NCI-H128 (cell line): ENCODE data around the gene DYNLT2.

Source experiments
- DNase-seq: peaks from one replicate; lab custom pipeline; 2025; ENCODE audit not compliant: unreplicated experiment; lab: John Stamatoyannopoulos, UW

Gene DYNLT2

DNA sequence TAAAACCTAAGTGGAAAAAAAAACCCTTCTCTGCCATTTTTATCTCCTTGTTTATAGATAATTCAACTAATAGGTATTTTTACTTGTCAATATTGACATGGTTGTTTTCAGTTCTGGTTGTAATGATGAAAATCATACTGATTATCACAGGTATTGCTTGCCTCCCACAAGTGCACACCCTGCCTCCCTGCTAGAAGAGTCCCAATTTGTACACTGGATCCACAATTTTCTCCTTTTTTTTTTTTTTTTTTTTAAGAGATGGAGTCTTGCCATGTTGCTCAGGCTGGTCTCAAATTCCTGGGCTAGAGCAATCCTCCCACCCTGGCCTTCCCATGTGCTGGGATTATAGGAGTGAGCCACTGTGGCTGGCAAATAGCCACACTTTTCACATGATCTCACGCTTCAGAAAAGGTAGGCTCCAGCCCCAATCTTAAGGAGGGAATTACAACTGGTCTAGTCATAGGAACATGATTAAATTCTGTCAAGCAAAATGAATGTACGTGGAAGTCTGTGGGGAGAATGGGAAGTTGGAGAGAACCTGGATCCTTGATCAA lies 12.3 kb downstream of the DYNLT2 start:
- DNase-seq = no peak

DNA sequence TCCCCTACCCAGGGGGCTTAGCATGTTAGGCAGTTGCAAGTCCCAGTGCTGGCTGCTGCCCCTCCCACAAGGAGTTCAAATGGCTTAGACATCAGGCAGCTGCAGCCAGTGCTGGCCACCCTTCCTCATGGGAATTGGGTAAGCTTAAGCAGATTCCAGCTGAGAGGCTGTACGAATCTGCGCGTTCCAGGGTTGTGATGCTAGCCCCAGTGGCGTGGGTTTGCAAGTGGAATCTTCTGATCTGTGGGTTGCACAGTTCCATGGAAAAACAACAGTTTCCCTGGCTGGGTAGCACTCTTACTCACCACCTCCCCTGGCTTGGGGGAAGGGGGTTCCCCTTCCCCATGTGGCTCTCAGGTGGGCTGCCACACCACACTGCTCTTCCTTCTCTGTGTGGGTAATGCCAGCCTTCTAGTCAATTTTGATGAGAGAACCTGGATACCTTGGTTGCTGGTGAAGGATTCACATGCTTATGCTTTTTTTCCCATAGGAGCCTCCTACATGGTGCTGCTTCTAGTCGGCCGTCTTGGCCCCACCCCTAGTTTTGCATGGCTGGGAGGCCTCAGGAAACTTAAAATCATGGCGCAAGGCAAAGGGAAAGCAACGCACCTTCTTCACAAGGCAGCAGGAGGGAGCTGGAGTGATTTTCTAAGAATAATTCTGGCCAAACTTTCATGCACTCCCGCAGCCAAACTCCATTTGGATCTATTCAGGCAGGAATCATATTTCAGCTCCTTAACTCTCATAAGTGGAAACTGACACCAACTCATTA lies 13.0 kb downstream of the DYNLT2 start:
- DNase-seq = peak; percentile 54

DNA sequence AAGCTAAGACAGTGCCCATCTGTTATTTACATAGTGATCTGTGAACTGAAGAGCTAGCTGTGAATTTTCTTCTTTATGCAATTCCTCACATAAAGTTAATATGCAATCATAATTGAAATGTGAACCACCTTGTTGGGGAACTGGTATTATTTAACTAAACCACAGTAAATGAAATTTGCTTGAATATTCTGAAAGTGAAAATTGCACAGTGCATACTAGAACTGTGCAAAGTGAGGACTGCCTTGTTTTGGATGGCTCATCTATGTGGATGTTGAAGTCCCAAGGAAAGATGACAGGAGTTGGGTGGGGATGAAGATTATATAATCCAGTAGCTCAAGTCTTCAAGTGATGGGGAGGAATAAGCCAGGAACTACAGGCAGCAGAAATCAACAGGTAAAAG lies 21.4 kb downstream of the DYNLT2 start:
- no peak for DNase-seq

DNA sequence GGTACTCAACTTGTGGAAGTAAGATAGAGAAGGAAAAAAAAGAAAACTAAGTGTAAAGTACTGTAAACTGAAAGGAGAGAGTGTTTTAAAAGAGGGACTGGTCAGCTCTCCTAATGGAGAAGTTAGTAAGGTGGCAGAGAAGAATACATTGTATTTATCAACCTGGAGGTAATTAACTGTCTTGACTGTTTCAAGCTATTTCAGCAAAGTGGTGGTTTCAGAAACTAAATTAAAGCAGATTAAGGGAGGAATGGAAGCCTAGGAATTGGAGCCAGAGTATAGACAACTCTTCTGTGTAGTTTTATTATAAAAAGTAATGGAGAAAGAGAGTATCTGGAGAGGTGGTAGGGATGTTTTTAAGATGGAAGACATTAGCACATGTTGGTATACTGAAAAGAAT lies 24.4 kb downstream of the DYNLT2 start:
- no peak for DNase-seq

DNA sequence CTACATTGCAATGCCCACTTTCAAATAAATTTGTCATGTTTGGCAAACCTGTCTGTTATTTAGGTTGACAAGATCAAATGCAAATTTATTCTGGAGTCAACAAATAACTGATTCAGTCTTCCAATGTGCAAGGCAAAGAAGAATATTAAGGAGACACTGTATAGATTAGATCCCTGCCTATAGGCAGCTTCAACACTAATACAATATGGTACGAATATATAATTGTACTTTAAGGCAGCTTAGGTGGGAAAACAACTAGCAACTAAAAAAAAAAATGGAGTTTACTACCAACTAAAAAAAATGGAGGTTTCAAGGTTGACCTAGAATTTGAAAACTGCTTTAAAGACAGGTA lies 25.3 kb downstream of the DYNLT2 start:
- no peak for DNase-seq

DNA sequence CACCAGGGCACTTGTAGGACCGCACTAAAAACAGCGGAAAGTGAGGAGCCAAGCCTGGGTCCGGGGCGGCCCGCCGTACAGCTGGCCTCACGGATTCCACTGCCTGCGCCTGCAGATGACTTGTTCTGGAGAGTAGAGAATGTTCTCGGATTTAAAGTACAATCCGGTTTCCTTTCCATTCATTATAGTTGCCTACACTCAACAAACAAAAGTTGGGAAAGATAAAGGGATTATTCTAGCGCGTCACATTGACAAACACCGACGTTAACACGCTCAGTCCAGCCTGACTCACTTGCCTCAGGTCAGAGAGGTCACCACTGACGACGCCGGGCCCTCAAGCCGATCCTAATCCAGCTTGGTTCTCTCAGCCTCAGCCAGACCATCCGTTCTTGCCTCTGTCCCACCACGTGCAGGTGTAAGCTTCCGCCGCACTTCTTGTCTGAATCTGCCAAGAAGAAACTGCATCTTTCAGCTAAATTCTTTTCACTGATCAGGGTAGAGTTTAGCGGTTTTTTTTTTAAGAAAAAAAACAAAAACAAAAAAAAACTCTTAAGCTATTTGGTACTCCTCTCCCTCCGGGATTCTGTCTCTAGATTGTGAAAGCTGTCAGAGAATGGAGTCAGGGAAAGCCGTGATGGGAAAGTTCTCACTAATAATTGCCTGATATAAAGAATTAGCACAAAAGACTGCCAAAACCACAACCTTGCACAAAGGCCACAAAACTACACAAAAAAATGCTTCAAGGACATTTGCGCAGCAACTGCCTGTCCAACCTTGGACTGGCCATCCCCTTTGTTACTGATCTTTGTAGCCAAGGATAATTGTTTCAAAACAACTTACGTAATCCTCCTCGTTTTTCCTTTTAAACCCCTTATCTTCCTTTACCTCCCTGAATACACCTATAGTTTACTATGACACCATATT lies 26.0 kb downstream of the DYNLT2 start:
- DNase-seq = no peak

DNA sequence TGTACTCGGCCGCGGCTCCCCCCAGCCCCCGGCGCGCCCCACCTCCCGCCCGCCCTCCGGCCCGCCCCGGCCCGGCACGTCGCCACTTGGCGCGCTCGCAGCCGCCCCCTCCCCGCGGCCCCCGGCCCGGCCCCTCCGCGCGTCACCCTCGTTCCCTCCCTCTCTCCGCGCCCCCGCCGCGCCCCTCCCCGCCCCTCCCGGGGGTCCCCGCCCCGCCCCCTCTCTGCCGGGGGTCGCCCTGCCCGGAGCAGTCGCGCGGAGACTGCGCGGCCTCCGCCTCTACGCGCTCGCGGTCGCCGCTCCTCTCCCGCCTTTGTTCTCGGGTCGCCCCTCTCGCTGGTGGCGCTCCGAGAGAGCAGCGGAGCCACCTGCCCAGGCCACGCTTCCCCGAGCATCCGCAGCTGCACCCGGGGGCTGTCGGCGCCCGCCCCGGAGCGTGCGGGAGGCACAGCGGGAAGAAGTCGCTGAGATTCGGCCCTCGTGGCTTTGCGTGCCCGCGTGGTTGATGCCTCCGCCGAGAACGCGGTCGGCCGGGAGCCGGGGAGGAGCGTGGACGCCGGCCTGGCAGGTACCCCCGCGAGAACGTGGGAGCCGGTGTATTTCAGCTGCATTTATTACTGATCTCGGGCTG lies 26.8 kb downstream of the DYNLT2 start, which contains the start of gene PHF10:
PHF10 (minus strand) TSS at position 7 of the 631 bp plus-strand sequence. CDS start 569 bp downstream, outside the sequence.
- peak; percentile 29 for DNase-seq

DNA sequence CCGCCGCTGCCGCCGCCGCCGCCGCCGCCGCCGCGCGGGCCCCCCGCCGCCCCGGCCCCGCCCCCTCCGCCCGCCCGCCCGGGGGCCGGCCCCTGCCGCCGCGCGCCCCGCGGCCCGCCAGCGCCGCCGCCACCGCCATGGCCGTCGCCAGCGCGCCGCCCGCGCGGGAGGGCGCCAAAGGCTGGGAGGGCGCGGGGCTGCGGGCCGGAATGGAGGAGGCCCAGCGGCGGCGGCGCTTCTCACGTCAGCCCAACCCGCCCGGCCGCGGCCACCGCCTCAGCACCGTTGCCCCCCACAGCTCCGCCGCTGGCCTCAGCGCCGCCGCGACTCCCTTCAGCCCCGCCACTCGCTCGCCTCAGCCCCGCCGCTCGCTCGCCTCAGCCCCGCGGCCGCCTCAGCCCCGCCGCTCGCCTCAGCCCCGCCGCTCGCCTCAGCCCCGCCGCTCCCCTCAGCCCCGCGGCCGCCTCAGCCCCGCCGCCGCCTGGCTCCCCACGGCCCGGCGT lies 27.3 kb downstream of the DYNLT2 start:
- no peak for DNase-seq

DNA sequence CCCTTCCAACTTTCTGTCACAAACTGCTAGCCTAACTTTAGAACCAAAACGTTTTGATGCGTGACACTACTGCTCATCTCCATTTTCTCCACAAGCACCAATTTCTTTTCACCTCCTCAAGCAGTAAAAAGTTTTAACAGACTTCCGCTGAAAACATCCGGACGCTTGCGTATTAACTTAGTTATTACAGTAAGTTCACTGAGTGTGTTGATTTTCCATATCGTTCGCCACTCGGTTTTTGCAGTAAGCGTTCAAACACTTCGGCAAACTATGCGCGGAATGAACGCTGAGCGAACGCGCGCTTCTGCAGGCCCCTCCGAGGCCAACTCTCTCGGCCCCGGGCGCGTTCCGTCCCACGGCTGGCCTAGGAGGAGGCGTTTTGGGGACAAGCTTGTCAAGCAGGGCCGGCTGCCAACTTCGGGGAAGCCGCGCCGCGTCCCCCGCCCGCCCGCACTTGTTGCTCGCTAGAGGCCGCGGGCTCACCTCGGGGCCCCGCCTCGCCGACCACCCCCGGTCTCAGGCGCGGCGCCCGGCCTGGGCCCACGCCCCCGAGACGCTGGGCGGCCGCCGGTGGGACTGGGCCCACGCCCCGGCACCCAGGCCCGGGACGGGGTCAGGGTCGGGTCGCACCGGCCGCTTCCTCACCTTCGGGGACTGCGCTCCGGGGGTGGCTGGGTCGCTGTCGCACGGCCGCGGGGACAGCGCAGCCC lies 28.0 kb downstream of the DYNLT2 start:
- DNase-seq = no peak

DNA sequence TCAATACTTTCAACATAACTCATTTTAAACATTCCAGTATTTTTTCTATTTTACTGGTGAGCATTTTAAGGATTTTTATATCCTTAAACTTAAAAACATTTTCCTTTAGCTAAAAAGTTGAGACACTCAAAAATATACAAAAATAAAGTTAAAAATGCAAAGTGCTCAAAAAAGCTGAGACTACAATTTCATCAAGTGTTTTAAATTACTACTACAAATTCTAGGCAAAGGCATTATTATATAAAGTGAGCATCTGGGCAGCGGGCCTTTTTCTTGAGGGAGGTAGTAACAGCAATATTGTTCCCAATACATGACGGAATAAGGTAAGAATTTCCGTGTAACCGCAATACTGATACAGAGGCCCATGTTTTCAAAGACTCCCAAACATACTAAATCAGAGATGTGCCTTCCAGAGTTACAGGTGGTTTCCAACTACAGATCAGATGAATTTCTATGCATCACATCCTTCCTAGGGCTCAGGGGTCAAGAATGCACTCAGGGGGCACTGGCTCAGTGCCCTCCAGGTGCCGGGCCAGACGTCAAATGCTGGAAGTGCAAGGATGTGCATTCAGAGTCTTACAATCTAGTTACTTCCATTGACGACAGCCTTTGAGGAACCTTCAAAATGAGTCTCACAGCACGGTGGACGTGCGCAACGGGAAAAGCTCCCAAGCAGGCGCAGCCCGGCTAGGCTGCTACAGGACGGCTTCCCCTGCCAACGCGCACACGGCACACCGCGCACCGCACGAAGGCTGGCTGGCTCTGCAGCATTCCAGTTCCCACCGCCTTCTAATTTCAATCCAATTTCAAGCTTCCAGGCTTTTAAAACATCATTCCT lies 28.8 kb downstream of the DYNLT2 start:
- no peak for DNase-seq

DNA sequence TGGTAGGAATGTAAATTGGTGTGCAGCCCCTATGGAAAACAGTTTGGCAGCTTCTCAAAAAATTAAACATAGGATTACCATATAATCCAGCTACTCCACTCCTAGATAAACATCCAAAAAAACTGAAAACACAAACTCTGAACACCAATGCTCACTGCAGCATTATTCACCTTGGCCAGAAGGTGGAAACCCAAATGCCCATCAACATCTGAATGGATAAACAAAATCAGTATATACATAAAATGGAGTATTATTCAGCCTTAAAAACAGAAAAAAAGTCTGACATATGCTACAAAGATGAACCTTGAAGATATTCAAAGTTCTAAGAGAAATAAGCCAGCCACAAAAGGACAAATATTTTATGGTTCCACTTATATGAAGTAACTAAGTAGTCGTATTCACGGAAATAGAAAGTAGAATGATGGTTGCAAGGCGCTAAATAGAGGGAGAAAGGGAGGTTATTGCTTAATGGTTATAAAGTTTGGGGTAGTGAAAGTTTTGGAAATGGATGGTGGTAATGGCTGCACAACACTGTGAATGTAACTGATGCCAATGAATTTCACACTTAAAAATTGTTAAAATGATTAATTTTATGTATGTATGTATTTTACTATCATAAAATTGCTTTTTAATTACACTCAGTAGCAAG lies 31.0 kb downstream of the DYNLT2 start:
- DNase-seq = no peak

DNA sequence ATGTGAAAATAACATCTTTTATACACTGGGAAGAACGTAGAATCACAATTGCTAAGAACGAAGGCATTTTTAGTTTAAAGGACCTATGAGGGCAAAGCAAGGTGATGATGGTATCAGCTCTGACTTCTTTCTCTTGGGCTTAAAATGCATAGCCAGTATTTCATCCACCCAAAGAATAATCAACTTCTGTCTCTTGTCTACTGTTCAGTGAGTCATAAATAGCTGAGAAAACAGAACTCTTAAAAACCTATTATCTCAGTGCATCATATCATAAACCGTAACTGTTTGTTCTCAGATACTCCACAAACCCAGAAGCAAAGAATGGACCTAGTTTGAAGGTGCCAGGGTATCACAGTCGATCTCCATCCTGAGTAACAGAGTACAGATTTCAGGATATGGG lies 32.3 kb downstream of the DYNLT2 start:
- no peak for DNase-seq

DNA sequence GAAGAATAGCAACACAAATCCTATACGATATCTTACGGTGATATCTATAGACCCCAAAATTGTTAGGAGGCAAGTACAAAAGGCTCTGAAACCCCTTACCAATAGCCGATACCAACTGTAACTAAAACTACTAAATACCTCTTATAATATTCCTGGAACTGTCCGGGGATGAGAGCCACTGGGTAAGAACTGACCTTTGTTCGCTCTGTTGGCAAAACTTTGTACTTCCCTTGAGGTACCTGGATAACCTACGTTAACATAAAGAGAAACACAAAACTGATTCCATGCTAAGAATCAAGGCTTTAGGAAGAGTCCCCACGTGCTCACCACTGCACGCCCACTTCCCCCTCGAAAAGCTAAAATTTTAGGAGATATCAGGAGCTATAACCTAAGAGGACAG lies 36.8 kb downstream of the DYNLT2 start:
- DNase-seq = no peak

DNA sequence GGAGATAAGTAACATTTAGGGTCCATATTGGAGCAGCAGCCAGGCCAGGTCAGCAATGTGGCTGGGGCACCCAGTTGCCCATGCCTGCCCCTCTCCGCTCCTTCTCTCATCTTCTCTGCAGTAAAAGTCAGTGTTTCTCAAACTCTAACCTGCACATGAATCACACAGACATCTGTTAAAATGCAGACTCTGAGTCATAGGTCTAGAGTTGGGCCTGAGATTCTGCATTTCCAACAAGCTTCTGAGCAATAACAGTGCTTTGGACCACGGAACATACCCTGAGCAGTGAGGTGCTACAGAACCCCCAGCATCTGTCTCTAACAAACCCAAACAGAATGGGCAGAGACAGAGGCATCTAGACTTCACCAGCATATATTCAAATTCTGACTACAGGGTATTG lies 37.2 kb downstream of the DYNLT2 start:
- no peak for DNase-seq

DNA sequence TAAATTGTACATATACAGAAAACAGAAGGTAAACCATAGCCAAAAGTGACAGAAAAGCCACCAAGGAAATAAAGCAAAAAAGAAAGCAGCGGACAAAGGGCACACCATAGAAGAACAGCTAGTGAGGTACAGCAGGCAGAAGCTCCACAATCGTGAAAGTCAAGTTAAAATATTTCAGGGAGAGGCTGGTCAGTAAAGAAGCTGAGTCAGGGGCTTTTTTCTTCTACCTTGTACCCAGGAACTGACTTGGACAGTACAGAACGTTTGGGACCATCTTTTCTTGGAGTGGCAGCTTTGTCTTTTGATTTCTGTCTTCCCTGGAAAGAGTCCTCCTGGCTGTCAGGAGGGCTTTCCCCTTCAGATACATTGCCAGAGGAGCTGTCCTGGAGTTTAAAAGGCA lies 41.4 kb downstream of the DYNLT2 start:
- DNase-seq = no peak

DNA sequence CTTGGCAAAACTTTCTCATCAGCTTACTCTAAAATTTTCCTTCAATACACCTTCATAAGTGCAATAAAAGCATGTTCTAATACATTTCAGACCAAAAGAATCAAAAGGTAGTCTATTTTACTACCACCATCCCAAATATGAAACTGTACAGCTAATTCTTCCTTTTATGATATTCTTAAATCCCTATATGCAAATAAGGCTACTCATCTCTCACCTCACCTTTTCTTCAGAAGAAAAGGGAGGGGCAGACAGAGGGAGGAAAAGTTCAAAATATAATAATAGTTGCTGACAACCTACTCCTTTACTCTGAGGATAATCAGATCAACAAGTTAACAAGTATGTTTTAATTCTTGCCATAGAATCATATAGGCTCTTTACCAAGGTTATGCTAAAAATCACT lies 42.1 kb downstream of the DYNLT2 start:
- no peak for DNase-seq

DNA sequence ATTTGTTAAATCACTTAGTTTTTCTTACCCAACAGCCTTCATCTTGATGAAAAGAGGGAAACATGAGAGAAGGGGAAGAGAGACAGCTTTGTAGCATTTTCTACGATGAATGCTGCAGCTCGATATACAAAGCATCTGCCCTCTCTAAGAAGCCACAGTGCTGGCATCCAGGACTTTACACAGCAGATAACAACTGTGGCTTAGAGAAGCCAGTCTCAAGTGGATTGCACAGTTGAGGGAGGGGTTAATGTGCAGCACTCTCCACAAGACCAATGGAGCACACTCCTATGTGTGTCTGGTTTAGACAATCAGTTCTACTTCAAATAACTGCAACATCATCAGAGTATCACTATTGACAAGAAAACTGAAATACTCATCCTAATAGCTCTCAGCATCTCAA lies 43.6 kb downstream of the DYNLT2 start:
- no peak for DNase-seq

DNA sequence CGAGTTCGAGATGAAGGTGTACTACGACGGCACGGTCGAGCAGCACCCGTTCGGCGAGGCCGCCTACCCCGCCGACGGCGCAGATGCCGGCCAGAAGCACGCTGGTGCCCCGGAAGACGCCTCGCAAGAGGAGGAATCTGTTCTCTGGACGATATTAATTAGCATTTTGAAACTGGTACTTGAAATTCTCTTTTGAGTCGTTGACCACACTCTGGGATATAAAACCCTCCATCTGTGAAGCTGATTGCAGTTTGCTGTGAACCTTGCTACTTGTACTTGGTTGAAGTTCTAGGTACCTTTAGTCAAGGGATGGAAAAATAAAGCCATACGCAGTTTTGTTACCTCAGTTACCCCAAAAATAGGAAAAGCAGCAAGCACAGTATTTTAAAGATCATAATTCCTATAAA lies 48.5 kb downstream of the DYNLT2 start:
- no peak for DNase-seq
